GM23338 (cell line): ENCODE data around the gene USP33. TPM values are rescaled to one million over a fixed set of nuclear protein-coding genes. Genes with fewer than 3 reads are reported as not detected.

Experiments used
- ATAC-seq: fragments of 200-7000 bp; cut with Tn5 transposase; 3 replicates; pipeline ENCODE4 v1.9.1; 2020
- DNase-seq: peaks from one replicate; pipeline ENCODE4 v3.0.0-alpha.2; 2015; ENCODE audit warnings: low spot score
- H2AFZ ChIP-seq: fragments of 200-600 bp; sonication (generic); 2 replicates; pipeline ENCODE4 v1.8.0; 2016; ENCODE audit warnings: antibody characterized with exemption, mild to moderate bottlenecking, moderate library complexity
- H3F3A ChIP-seq: fragments of 200-600 bp; sonication (generic); replicated peaks from 2 replicates; pipeline ENCODE4 v1.8.0; 2017; ENCODE audit warnings: antibody characterized with exemption, mixed run types, low read depth
- H3K27ac ChIP-seq: fragments of 200-600 bp; sonication (generic); 2 replicates; pipeline ENCODE4 v1.6.1; 2016; ENCODE audit warnings: low read depth
- H3K27me3 ChIP-seq: fragments of 200-600 bp; sonication (generic); 2 replicates; pipeline ENCODE4 v1.8.0; 2016; ENCODE audit warnings: mild to moderate bottlenecking, mixed run types, moderate library complexity; ENCODE audit not compliant: insufficient read depth
- H3K36me3 ChIP-seq: fragments of 200-600 bp; sonication (generic); 2 replicates; pipeline ENCODE4 v1.8.0; 2016; ENCODE audit warnings: mild to moderate bottlenecking; ENCODE audit not compliant: insufficient read depth
- H3K4me1 ChIP-seq: fragments of 200-600 bp; sonication (generic); 2 replicates; pipeline ENCODE4 v1.8.0; 2016; ENCODE audit warnings: mild to moderate bottlenecking, moderate library complexity; ENCODE audit not compliant: insufficient read depth
- H3K4me2 ChIP-seq: fragments of 200-600 bp; sonication (generic); 2 replicates; pipeline ENCODE4 v1.7.1; 2017; ENCODE audit warnings: mixed run types
- H3K4me3 ChIP-seq: fragments of 200-600 bp; sonication (generic); 2 replicates; pipeline ENCODE4 v1.6.1; 2016; ENCODE audit warnings: mixed run types
- H3K79me2 ChIP-seq: fragments of 200-600 bp; sonication (generic); replicated peaks from 2 replicates; pipeline ENCODE4 v1.8.0; 2017; ENCODE audit warnings: mild to moderate bottlenecking; ENCODE audit not compliant: insufficient read depth
- H3K9me2 ChIP-seq: fragments of 200-600 bp; sonication (generic); 2 replicates; pipeline ENCODE4 v1.8.0; 2017; ENCODE audit not compliant: insufficient read depth
- H4K20me1 ChIP-seq: fragments of 200-600 bp; sonication (generic); replicated peaks from 2 replicates; pipeline ENCODE4 v1.8.0; 2017; ENCODE audit warnings: mild to moderate bottlenecking; ENCODE audit not compliant: insufficient read depth
- H3K27ac Mint-ChIP-seq: 2 replicates; pipeline ENCODE4 v1.8.0; 2020; ENCODE audit warnings: inconsistent platforms, mild to moderate bottlenecking, moderate library complexity, mixed read lengths
- H3K27me3 Mint-ChIP-seq: 3 replicates; pipeline ENCODE4 v1.8.0; 2022; ENCODE audit warnings: low read depth, mild to moderate bottlenecking, moderate library complexity, mixed read lengths, inconsistent platforms; ENCODE audit not compliant: insufficient read depth, poor library complexity
- H3K36me3 Mint-ChIP-seq: 3 replicates; pipeline ENCODE4 v1.8.0; 2021; ENCODE audit warnings: low read depth, mild to moderate bottlenecking, inconsistent platforms, moderate library complexity, mixed read lengths
- H3K4me1 Mint-ChIP-seq: 3 replicates; pipeline ENCODE4 v1.8.0; 2020; ENCODE audit warnings: mild to moderate bottlenecking, inconsistent platforms, mixed read lengths
- H3K4me3 Mint-ChIP-seq: 3 replicates; pipeline ENCODE4 v1.8.0; 2021; ENCODE audit warnings: moderate library complexity, mild to moderate bottlenecking, inconsistent platforms, mixed read lengths
- H3K9me3 Mint-ChIP-seq: 3 replicates; pipeline ENCODE4 v1.8.0; 2020; ENCODE audit warnings: moderate library complexity, mild to moderate bottlenecking, inconsistent platforms, mixed read lengths
- CREB1 ChIP-seq: fragments of 250-450 bp; sonication (Bioruptor Pico); IDR thresholded peaks from 2 replicates; pipeline ENCODE4 v1.5.0; 2020; ENCODE audit warnings: low read depth, mild to moderate bottlenecking, moderate library complexity
- EZH2 ChIP-seq: fragments of 200-600 bp; sonication (generic); IDR thresholded peaks from one replicate; pipeline ENCODE4 v1.8.0; 2017; ENCODE audit warnings: antibody characterized with exemption, mild to moderate bottlenecking, low read depth; ENCODE audit not compliant: unreplicated experiment
- EZH2phosphoT487 ChIP-seq: fragments of 200-600 bp; sonication (generic); IDR thresholded peaks from one replicate; pipeline ENCODE4 v1.8.1; 2018; ENCODE audit warnings: antibody characterized with exemption; ENCODE audit not compliant: unreplicated experiment
- NANOG ChIP-seq: IDR thresholded peaks from 2 replicates; pipeline ENCODE4 v1.6.1; 2016; ENCODE audit warnings: antibody characterized with exemption, borderline replicate concordance
- POLR2AphosphoS5 ChIP-seq: IDR thresholded peaks from 2 replicates; pipeline ENCODE4 v1.6.1; 2016; ENCODE audit warnings: antibody characterized with exemption, low read depth
- ZNF331 ChIP-seq: fragments of 250-450 bp; sonication (Bioruptor Pico); IDR thresholded peaks from 2 replicates; pipeline ENCODE4 v1.5.0; 2020; ENCODE audit warnings: low read depth, mild to moderate bottlenecking, moderate library complexity
- polyA plus RNA-seq: library from polyadenylated mRNA; unstranded; fragments of >200 nt; fragmentation: Nextera tagmentation; extraction: Ambion mirVana; gene quantifications from 2 replicates; pipeline ENCODE4 v1.2.1, GENCODE V29; 2016
- total RNA-seq: library from RNA; depleted of rRNA; stranded (reverse); fragments of >200 nt; shearing (Covaris generic); gene quantifications from 2 replicates; pipeline ENCODE4 v1.2.3, GENCODE V29; 2014
- TF ChIP-seq, protein P1 (sequence below): IDR thresholded peaks from 2 replicates; pipeline ENCODE4 v1.6.1; 2016; ENCODE audit warnings: antibody characterized with exemption
- TF ChIP-seq, protein P2 (sequence below), 2 experiments: fragments of 200-600 bp in 1 of 2; sonication (generic) in 1 of 2; conservative IDR thresholded peaks; 2 replicates each; pipeline versions ENCODE4 v1.5.1 to v1.6.1; 2016 to 2017; ENCODE audit warnings: antibody characterized with exemption in 2 of 2, low read depth in 2 of 2, mild to moderate bottlenecking in 2 of 2, moderate library complexity in 1 of 2

The USP33 gene
- total and polyA plus RNA-seq, 2 experiments from 2014 or later: 42.4 to 63.9 TPM

DNA sequence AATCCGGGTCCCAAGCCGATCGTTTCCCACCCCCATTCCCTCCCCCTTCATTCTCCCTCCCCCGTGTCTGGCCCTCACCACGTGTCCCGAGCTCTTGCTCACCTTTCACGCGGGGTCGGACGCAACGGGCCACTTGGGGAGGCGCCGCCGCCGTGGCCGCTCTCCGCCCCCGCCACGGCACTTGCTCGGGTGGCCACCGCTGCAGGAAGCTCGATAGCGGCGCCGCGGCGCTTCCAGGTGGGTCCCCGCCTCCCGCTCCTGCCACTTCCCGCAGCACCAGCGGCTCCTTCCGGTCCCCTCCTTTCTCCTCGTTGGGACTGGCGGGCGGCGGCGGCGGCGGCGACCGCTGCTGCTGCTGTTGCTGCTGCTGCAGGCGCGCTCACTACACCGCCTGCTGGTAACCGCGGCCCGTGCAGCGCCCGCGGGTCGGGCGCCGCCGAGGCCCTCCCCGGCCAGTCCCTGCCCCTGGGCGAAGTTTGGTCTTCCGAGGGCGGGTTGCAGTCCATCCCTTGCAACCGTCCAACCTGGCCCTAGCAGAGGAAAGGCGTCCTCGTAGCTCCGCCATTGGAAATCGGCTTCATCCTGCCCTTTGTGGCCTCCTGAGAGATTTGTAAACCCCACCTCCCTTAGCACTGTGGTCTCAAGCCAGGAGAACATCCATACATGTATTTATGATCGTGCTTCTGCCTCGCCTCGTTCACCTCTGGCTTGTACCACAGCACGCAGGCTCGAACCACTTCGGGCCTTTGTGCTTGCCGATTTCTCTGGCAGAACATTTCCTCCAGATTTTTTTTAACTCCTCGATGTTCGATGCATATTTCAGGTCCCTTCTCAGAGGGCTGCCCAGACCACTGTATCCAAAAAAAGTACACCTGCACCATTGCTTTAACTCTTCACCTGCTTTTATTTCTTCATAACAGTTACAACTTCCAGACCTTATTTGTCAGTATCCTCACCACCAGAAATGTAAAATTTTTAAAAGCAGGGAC lies 76.2 kb downstream of the USP33 start (continued):
- TF ChIP-seq, protein P1, sequence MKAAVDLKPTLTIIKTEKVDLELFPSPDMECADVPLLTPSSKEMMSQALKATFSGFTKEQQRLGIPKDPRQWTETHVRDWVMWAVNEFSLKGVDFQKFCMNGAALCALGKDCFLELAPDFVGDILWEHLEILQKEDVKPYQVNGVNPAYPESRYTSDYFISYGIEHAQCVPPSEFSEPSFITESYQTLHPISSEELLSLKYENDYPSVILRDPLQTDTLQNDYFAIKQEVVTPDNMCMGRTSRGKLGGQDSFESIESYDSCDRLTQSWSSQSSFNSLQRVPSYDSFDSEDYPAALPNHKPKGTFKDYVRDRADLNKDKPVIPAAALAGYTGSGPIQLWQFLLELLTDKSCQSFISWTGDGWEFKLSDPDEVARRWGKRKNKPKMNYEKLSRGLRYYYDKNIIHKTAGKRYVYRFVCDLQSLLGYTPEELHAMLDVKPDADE: peak; percentile 31; the same call in 1 of the 2 replicates
- TF ChIP-seq NANOG: no peak
- no peak for TF ChIP-seq ZNF331 (CRISPR knock-in tag)
- peak; percentile 68 for TF ChIP-seq POLR2AphosphoS5
- peak; percentile 39; the same call in 1 of the 2 replicates for TF ChIP-seq CREB1 (CRISPR knock-in tag)
- no peak for TF ChIP-seq EZH2
- no peak for TF ChIP-seq EZH2phosphoT487

DNA sequence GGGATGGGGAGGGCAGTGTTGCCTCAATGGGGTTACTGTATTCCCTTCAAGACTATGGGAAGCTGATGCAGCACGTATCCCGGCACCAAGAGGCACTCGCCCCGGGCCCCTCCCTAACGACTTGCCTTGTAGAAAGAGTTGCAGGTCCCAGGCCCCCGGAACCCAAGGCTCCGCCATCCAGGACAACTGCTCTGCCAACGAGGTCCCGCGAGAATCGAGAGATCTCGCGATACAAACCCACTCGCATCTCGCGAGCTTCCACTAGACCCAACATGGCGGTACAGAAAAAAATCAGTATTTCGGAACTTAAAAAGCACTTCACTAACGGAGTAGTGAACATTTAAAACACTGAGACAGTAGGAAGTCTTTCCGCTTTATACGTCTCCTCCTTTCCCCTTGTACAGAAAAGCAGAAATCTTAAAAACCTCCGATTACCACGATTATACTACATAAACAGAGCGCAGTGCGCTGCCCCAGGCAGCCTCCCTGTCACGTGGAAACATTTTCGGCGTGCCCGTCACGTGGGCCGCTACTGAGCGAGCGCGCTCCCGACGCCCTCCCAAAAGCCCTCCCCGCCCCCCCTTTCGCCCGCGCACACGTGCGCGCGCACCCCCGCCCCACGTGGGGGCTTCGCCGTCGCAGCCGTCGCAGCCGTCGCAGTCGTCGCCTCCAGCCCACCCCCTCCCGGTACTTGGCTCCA lies 77.0 kb downstream of the USP33 start, which contains the start of gene ZZZ3:
Gene ZZZ3 (minus strand): TSS at position 199 of the 700 bp plus-strand sequence. CDS start 49,304 bp downstream, outside the sequence.
- Histone ChIP-seq H4K20me1 (peaks cover 8% of the 10 kb centered on the region; the same call in 1 of the 2 replicates), H3F3A (peaks cover 15% of the 10 kb centered on the region), H3K27ac (peak within 1 kb of the TSS; percentile 100), H3K79me2 (peaks cover 47% of the 10 kb centered on the region), H3K9me2 (no peaks in the 10 kb centered on the region), H3K4me3 (peak within 1 kb of the TSS; percentile 67), H3K4me2 (peak within 1 kb of the TSS; percentile 88), H2AFZ (peak within 1 kb of the TSS; percentile 75; the same call in 1 of the 2 replicates), H3K36me3 (no peaks in the 10 kb centered on the region), H3K4me1 (peaks cover 16% of the 10 kb centered on the region), H3K27me3 (no peaks in the 10 kb centered on the region)
- TF ChIP-seq, protein P2, sequence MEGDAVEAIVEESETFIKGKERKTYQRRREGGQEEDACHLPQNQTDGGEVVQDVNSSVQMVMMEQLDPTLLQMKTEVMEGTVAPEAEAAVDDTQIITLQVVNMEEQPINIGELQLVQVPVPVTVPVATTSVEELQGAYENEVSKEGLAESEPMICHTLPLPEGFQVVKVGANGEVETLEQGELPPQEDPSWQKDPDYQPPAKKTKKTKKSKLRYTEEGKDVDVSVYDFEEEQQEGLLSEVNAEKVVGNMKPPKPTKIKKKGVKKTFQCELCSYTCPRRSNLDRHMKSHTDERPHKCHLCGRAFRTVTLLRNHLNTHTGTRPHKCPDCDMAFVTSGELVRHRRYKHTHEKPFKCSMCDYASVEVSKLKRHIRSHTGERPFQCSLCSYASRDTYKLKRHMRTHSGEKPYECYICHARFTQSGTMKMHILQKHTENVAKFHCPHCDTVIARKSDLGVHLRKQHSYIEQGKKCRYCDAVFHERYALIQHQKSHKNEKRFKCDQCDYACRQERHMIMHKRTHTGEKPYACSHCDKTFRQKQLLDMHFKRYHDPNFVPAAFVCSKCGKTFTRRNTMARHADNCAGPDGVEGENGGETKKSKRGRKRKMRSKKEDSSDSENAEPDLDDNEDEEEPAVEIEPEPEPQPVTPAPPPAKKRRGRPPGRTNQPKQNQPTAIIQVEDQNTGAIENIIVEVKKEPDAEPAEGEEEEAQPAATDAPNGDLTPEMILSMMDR (conservative IDR thresholded peaks at IDR 0.05; ENCODE audit: low read depth in 2 of 2): no peak
- peak; percentile 58 for TF ChIP-seq POLR2AphosphoS5
- Mint-ChIP-seq H3K36me3 (peaks cover 4% of the 10 kb centered on the region; the same call in 2 of the 3 replicates), H3K27ac (peak within 1 kb of the TSS; percentile 100), H3K4me1 (peaks cover 21% of the 10 kb centered on the region), H3K9me3 (no peaks in the 10 kb centered on the region), H3K27me3 (peaks cover 15% of the 10 kb centered on the region), H3K4me3 (peak within 1 kb of the TSS; percentile 94)
- ATAC-seq: peak; percentile 53
- peak; percentile 97 for DNase-seq
